Measurements from ENCODE around the gene LRRIQ4. TPM values are rescaled to one million over a fixed set of nuclear protein-coding genes. Genes with fewer than 3 reads are reported as not detected.

Gene LRRIQ4
- total RNA-seq, 4 donors from 2014 or later, result 0.23 TPM; not detected in 3

- TF ChIP-seq POLR2AphosphoS5 (IDR thresholded peaks at IDR 0.05) (no peak), EP300 (IDR thresholded peaks at IDR 0.05) (no peak), POLR2A (IDR thresholded peaks at IDR 0.05; ENCODE audit: low read depth) (no peak), CTCF (IDR thresholded peaks at IDR 0.05) (no peak)
- no peaks in the 10 kb centered on the region for H3K36me3 ChIP-seq
- no peak overlapping the region for H3K27ac ChIP-seq (replicated peaks in 1 of 4)
- H3K4me3 ChIP-seq, result no peak overlapping the region
- peaks cover 15 to 35% (median 33%) of the 10 kb centered on the region in 4 donors for H3K4me1 ChIP-seq
- H3K27me3 ChIP-seq, result no peaks in the 10 kb centered on the region
- no peaks in the 10 kb centered on the region for H3K9me3 ChIP-seq
- 95% methylated on average over 4 of the region's 4 CpGs for WGBS
- intact Hi-C loops (cut with DNase I), result no loop called here
- DNase-seq (ENCODE audit: extremely low spot score), result no peak
Observed at GRCh38 chr3:169815590-169816150, 3.0 kb downstream of the LRRIQ4 start.

- peaks cover 0 to 9% (median 8%) of the 10 kb centered on the region in 4 donors for H3K4me1 ChIP-seq
- TF ChIP-seq EP300 (IDR thresholded peaks at IDR 0.05) (no peak), POLR2A (IDR thresholded peaks at IDR 0.05; ENCODE audit: low read depth) (no peak), POLR2AphosphoS5 (IDR thresholded peaks at IDR 0.05) (no peak), CTCF (IDR thresholded peaks at IDR 0.05) (no peak)
- H3K27ac ChIP-seq (replicated peaks in 1 of 4), result no peak overlapping the region
- no peak for DNase-seq (ENCODE audit: extremely low spot score)
- intact Hi-C loops (cut with DNase I), result no loop called here
- H3K4me3 ChIP-seq, result no peak overlapping the region
- H3K36me3 ChIP-seq, result no peaks in the 10 kb centered on the region
- peaks cover 0 to 8% (median 0%) of the 10 kb centered on the region in 4 donors for H3K27me3 ChIP-seq
- 78% methylated on average over 2 of the region's 2 CpGs for WGBS
- no peaks in the 10 kb centered on the region for H3K9me3 ChIP-seq
Observed at GRCh38 chr3:169818316-169818715, 5.6 kb downstream of the LRRIQ4 start.

GRCh38 chr3:169822091-169822490, 9.4 kb downstream of the LRRIQ4 start:
- TF ChIP-seq CTCF (IDR thresholded peaks at IDR 0.05) (no peak), POLR2AphosphoS5 (IDR thresholded peaks at IDR 0.05) (no peak), POLR2A (IDR thresholded peaks at IDR 0.05; ENCODE audit: low read depth) (no peak), EP300 (IDR thresholded peaks at IDR 0.05) (no peak)
- Histone ChIP-seq H3K9me3 (no peaks in the 10 kb centered on the region), H3K36me3 (no peaks in the 10 kb centered on the region), H3K4me3 (no peak overlapping the region), H3K27ac (replicated peaks in 1 of 4) (no peak overlapping the region), H3K4me1 (no peaks in the 10 kb centered on the region), H3K27me3 (peaks cover 0 to 8% (median 0%) of the 10 kb centered on the region in 4 donors)
- 96% methylated on average over 15 of the region's 15 CpGs for WGBS
- no peak for DNase-seq (ENCODE audit: extremely low spot score)
- intact Hi-C loops (cut with DNase I), result no loop called here

- no peak overlapping the region for H3K27ac ChIP-seq (replicated peaks in 1 of 4)
- TF ChIP-seq POLR2A (IDR thresholded peaks at IDR 0.05; ENCODE audit: low read depth) (no peak), EP300 (IDR thresholded peaks at IDR 0.05) (no peak), CTCF (IDR thresholded peaks at IDR 0.05) (no peak), POLR2AphosphoS5 (IDR thresholded peaks at IDR 0.05) (no peak)
- no peaks in the 10 kb centered on the region for H3K36me3 ChIP-seq
- peaks cover 0 to 8% (median 0%) of the 10 kb centered on the region in 4 donors for H3K27me3 ChIP-seq
- no peak overlapping the region for H3K4me3 ChIP-seq
- no peaks in the 10 kb centered on the region for H3K9me3 ChIP-seq
- DNase-seq (ENCODE audit: extremely low spot score), result no peak
- whole genome bisulfite sequencing, result 96% methylated on average over 16 of the region's 20 CpGs
- H3K4me1 ChIP-seq, result no peaks in the 10 kb centered on the region
- intact Hi-C loops (cut with DNase I), result no loop called here
Observed at GRCh38 chr3:169822540-169822939, 9.9 kb downstream of the LRRIQ4 start.

GRCh38 chr3:169822983-169823382, 10.3 kb downstream of the LRRIQ4 start:
- H3K9me3 ChIP-seq, result no peaks in the 10 kb centered on the region
- WGBS, result 79% methylated on average over 6 of the region's 6 CpGs
- H3K4me3 ChIP-seq, result no peak overlapping the region
- intact Hi-C loops (cut with DNase I), result no loop called here
- DNase-seq (ENCODE audit: extremely low spot score), result no peak
- H3K36me3 ChIP-seq, result no peaks in the 10 kb centered on the region
- peaks cover 0 to 8% (median 0%) of the 10 kb centered on the region in 4 donors for H3K27me3 ChIP-seq
- TF ChIP-seq CTCF (IDR thresholded peaks at IDR 0.05) (no peak), POLR2A (IDR thresholded peaks at IDR 0.05; ENCODE audit: low read depth) (no peak), POLR2AphosphoS5 (IDR thresholded peaks at IDR 0.05) (no peak), EP300 (IDR thresholded peaks at IDR 0.05) (no peak)
- H3K27ac ChIP-seq (replicated peaks in 1 of 4), result no peak overlapping the region
- no peaks in the 10 kb centered on the region for H3K4me1 ChIP-seq
